ENCODE measurements around the gene KIAA2012. TPM values are rescaled to one million over a fixed set of nuclear protein-coding genes. Genes with fewer than 3 reads are reported as not detected.

Gene KIAA2012
- total RNA-seq, 2 experiments from 2014 or later, result not detected

GRCh38 chr2:202049092-202049728, 23.8 kb upstream of the KIAA2012 start:
- Mint-ChIP-seq H3K9me3 (ENCODE audit: insufficient read depth) (no peaks in the 10 kb centered on the region), H3K4me3 (no peak overlapping the region), H3K27ac (no peak overlapping the region), H3K4me1 (ENCODE audit: low read depth) (no peaks in the 10 kb centered on the region), H3K27me3 (ENCODE audit: low read depth) (peaks cover 39% of the 10 kb centered on the region), H3K36me3 (ENCODE audit: low read depth) (no peaks in the 10 kb centered on the region)
- ATAC-seq (no peak), DNase-seq (no peak)
- POLR2A ChIA-PET, result no interaction called here
- CTCF ChIA-PET, result no interaction called here

- peaks cover 35% of the 10 kb centered on the region for H3K27me3 Mint-ChIP-seq (ENCODE audit: low read depth)
- ChIA-PET POLR2A (no interaction called here), CTCF (no interaction called here)
- DNase-seq (no peak), ATAC-seq (no peak)
- H3K9me3 Mint-ChIP-seq (ENCODE audit: insufficient read depth), result no peaks in the 10 kb centered on the region
- no peak overlapping the region for H3K4me3 Mint-ChIP-seq
- H3K27ac Mint-ChIP-seq, result no peak overlapping the region
- no peaks in the 10 kb centered on the region for H3K4me1 Mint-ChIP-seq (ENCODE audit: low read depth)
- H3K36me3 Mint-ChIP-seq (ENCODE audit: low read depth), result no peaks in the 10 kb centered on the region
These were observed 23.2 kb upstream of the KIAA2012 start for GRCh38 chr2:202049840-202050239.

GRCh38 chr2:202050652-202051051, 22.4 kb upstream of the KIAA2012 start:
- peaks cover 32% of the 10 kb centered on the region for H3K27me3 Mint-ChIP-seq (ENCODE audit: low read depth)
- ChIA-PET POLR2A (no interaction called here), CTCF (no interaction called here)
- H3K4me1 Mint-ChIP-seq (ENCODE audit: low read depth), result no peaks in the 10 kb centered on the region
- H3K36me3 Mint-ChIP-seq (ENCODE audit: low read depth), result no peaks in the 10 kb centered on the region
- H3K9me3 Mint-ChIP-seq (ENCODE audit: insufficient read depth), result no peaks in the 10 kb centered on the region
- H3K27ac Mint-ChIP-seq, result no peak overlapping the region
- ATAC-seq, result no peak
- no peak for DNase-seq
- H3K4me3 Mint-ChIP-seq, result no peak overlapping the region

GRCh38 chr2:202051499-202052161, 21.4 kb upstream of the KIAA2012 start:
- no peaks in the 10 kb centered on the region for H3K9me3 Mint-ChIP-seq (ENCODE audit: insufficient read depth)
- H3K27ac Mint-ChIP-seq, result no peak overlapping the region
- ChIA-PET CTCF (no interaction called here), POLR2A (no interaction called here)
- H3K36me3 Mint-ChIP-seq (ENCODE audit: low read depth), result no peaks in the 10 kb centered on the region
- no peak for ATAC-seq
- no peak for DNase-seq
- H3K4me1 Mint-ChIP-seq (ENCODE audit: low read depth), result no peaks in the 10 kb centered on the region
- H3K4me3 Mint-ChIP-seq, result no peak overlapping the region
- peaks cover 32% of the 10 kb centered on the region for H3K27me3 Mint-ChIP-seq (ENCODE audit: low read depth)

GRCh38 chr2:202052235-202052634, 20.8 kb upstream of the KIAA2012 start:
- Mint-ChIP-seq H3K4me3 (no peak overlapping the region), H3K36me3 (ENCODE audit: low read depth) (no peaks in the 10 kb centered on the region), H3K27ac (no peak overlapping the region), H3K4me1 (ENCODE audit: low read depth) (no peaks in the 10 kb centered on the region), H3K9me3 (ENCODE audit: insufficient read depth) (no peaks in the 10 kb centered on the region), H3K27me3 (ENCODE audit: low read depth) (peaks cover 33% of the 10 kb centered on the region)
- DNase-seq (no peak), ATAC-seq (no peak)
- ChIA-PET POLR2A (no interaction called here), CTCF (no interaction called here)

- ATAC-seq, result no peak
- no peak for DNase-seq
- ChIA-PET CTCF (interaction anchor here (1.2 kb wide), 1 partner anchor 192 kb away, joined by 3 read pairs; no protein-coding TSS in a partner anchor), POLR2A (no interaction called here)
- H3K4me1 Mint-ChIP-seq (ENCODE audit: low read depth), result no peaks in the 10 kb centered on the region
- H3K4me3 Mint-ChIP-seq, result no peak overlapping the region
- H3K27me3 Mint-ChIP-seq (ENCODE audit: low read depth), result peaks cover 32% of the 10 kb centered on the region
- H3K9me3 Mint-ChIP-seq (ENCODE audit: insufficient read depth), result no peaks in the 10 kb centered on the region
- H3K27ac Mint-ChIP-seq, result no peak overlapping the region
- H3K36me3 Mint-ChIP-seq (ENCODE audit: low read depth), result no peaks in the 10 kb centered on the region
These were observed 18.4 kb upstream of the KIAA2012 start for GRCh38 chr2:202054679-202055078.

GRCh38 chr2:202056611-202057010, 16.4 kb upstream of the KIAA2012 start:
- ATAC-seq, result no peak
- ChIA-PET CTCF (interaction anchor here (1.3 kb wide), 1 partner anchor 122 kb away, joined by 3 read pairs; no protein-coding TSS in a partner anchor), POLR2A (no interaction called here)
- Mint-ChIP-seq H3K27me3 (ENCODE audit: low read depth) (peaks cover 31% of the 10 kb centered on the region), H3K4me1 (ENCODE audit: low read depth) (no peaks in the 10 kb centered on the region), H3K27ac (no peak overlapping the region), H3K9me3 (ENCODE audit: insufficient read depth) (no peaks in the 10 kb centered on the region), H3K36me3 (ENCODE audit: low read depth) (no peaks in the 10 kb centered on the region), H3K4me3 (no peak overlapping the region)
- no peak for DNase-seq

- no peak overlapping the region for H3K27ac Mint-ChIP-seq
- no peak for ATAC-seq
- peaks cover 20% of the 10 kb centered on the region for H3K27me3 Mint-ChIP-seq (ENCODE audit: low read depth)
- H3K9me3 Mint-ChIP-seq (ENCODE audit: insufficient read depth), result no peaks in the 10 kb centered on the region
- DNase-seq, result no peak
- ChIA-PET CTCF (no interaction called here), POLR2A (no interaction called here)
- no peaks in the 10 kb centered on the region for H3K4me1 Mint-ChIP-seq (ENCODE audit: low read depth)
- no peak overlapping the region for H3K4me3 Mint-ChIP-seq
- no peaks in the 10 kb centered on the region for H3K36me3 Mint-ChIP-seq (ENCODE audit: low read depth)
These were observed 12.8 kb upstream of the KIAA2012 start for GRCh38 chr2:202060218-202060617.

- ChIA-PET CTCF (no interaction called here), POLR2A (no interaction called here)
- Mint-ChIP-seq H3K36me3 (ENCODE audit: low read depth) (no peaks in the 10 kb centered on the region), H3K4me1 (ENCODE audit: low read depth) (no peaks in the 10 kb centered on the region), H3K27ac (no peak overlapping the region), H3K9me3 (ENCODE audit: insufficient read depth) (no peaks in the 10 kb centered on the region), H3K27me3 (ENCODE audit: low read depth) (peaks cover 15% of the 10 kb centered on the region), H3K4me3 (no peak overlapping the region)
- ATAC-seq (no peak), DNase-seq (no peak)
These were observed 11.4 kb upstream of the KIAA2012 start for GRCh38 chr2:202061695-202062094.

GRCh38 chr2:202064171-202064880, 8.7 kb upstream of the KIAA2012 start:
- no peaks in the 10 kb centered on the region for H3K36me3 Mint-ChIP-seq (ENCODE audit: low read depth)
- peaks cover 6% of the 10 kb centered on the region for H3K27me3 Mint-ChIP-seq (ENCODE audit: low read depth)
- no peak overlapping the region for H3K27ac Mint-ChIP-seq
- H3K9me3 Mint-ChIP-seq (ENCODE audit: insufficient read depth), result no peaks in the 10 kb centered on the region
- no peak overlapping the region for H3K4me3 Mint-ChIP-seq
- CTCF ChIA-PET, result no interaction called here
- POLR2A ChIA-PET, result no interaction called here
- DNase-seq, result no peak
- ATAC-seq, result no peak
- H3K4me1 Mint-ChIP-seq (ENCODE audit: low read depth), result no peaks in the 10 kb centered on the region

GRCh38 chr2:202064881-202065230, 8.2 kb upstream of the KIAA2012 start:
- Mint-ChIP-seq H3K9me3 (ENCODE audit: insufficient read depth) (no peaks in the 10 kb centered on the region), H3K36me3 (ENCODE audit: low read depth) (no peaks in the 10 kb centered on the region), H3K27ac (no peak overlapping the region), H3K4me1 (ENCODE audit: low read depth) (no peaks in the 10 kb centered on the region), H3K4me3 (no peak overlapping the region), H3K27me3 (ENCODE audit: low read depth) (peaks cover 3% of the 10 kb centered on the region)
- no peak for DNase-seq
- POLR2A ChIA-PET, result no interaction called here
- no peak for ATAC-seq
- CTCF ChIA-PET, result no interaction called here

- POLR2A ChIA-PET, result no interaction called here
- no peaks in the 10 kb centered on the region for H3K36me3 Mint-ChIP-seq (ENCODE audit: low read depth)
- H3K27me3 Mint-ChIP-seq (ENCODE audit: low read depth), result no peaks in the 10 kb centered on the region
- no peaks in the 10 kb centered on the region for H3K9me3 Mint-ChIP-seq (ENCODE audit: insufficient read depth)
- no peaks in the 10 kb centered on the region for H3K4me1 Mint-ChIP-seq (ENCODE audit: low read depth)
- no peak for DNase-seq
- no peak overlapping the region for H3K4me3 Mint-ChIP-seq
- no peak for ATAC-seq
- CTCF ChIA-PET, result no interaction called here
- no peak overlapping the region for H3K27ac Mint-ChIP-seq
These were observed 7.2 kb upstream of the KIAA2012 start for GRCh38 chr2:202065876-202066275.

Data from activated CD8-positive, alpha-beta T cell treated with anti-CD3 and anti-CD28 coated beads, Interleukin-2, amount 10 ng/mL, durations not matched to agents 7 days and 5 days (primary cell).